Thymus (tissue), 11 donors: ENCODE data around the gene CELSR1. TPM values are rescaled to one million over a fixed set of nuclear protein-coding genes. Genes with fewer than 3 reads are reported as not detected.
A peak's percentile ranks its signal among the peaks of the same experiment; 100 is the strongest.

Experiments
- DNase-seq, 9 donors: peaks; one replicate each; pipeline ENCODE4 v3.0.0-alpha.2; 2013; ENCODE audit warnings: low spot score in 9 of 9, low read depth in 6 of 9, missing footprints in 1 of 9
- H3K27ac ChIP-seq, 2 donors: one replicate each; pipeline ENCODE4 v1.5.1; 2013; ENCODE audit warnings: control low read depth in 1 of 2, low read depth in 1 of 2, low read length in 1 of 2, mild to moderate bottlenecking in 1 of 2, moderate library complexity in 1 of 2
- H3K27me3 ChIP-seq, 2 donors: one replicate each; pipeline ENCODE4 v1.5.1; 2013; ENCODE audit warnings: low read length in 1 of 2; ENCODE audit not compliant: control insufficient read depth in 2 of 2, insufficient read depth in 1 of 2
- H3K36me3 ChIP-seq, 2 donors: one replicate each; pipeline ENCODE4 v1.5.1; 2013; ENCODE audit warnings: low read length in 1 of 2, mild to moderate bottlenecking in 1 of 2, moderate library complexity in 1 of 2; ENCODE audit not compliant: control insufficient read depth in 2 of 2, insufficient read depth in 2 of 2
- H3K4me1 ChIP-seq, 2 donors: one replicate each; pipeline ENCODE4 v1.5.1; 2013; ENCODE audit warnings: low read length in 2 of 2; ENCODE audit not compliant: control insufficient read depth in 2 of 2, insufficient read depth in 2 of 2
- H3K4me3 ChIP-seq, 2 donors: one replicate each; pipeline ENCODE4 v1.5.1; 2013; ENCODE audit warnings: low read length in 2 of 2, control low read depth in 1 of 2, mild to moderate bottlenecking in 1 of 2
- H3K9me3 ChIP-seq, 2 donors: one replicate each; pipeline ENCODE4 v1.5.1; 2013; ENCODE audit warnings: low read length in 1 of 2, mild to moderate bottlenecking in 1 of 2; ENCODE audit not compliant: control insufficient read depth in 2 of 2, insufficient read depth in 1 of 2
- WGBS: extraction: QIAGEN DNeasy Blood & Tissue Kit; methylation state at CpG from one replicate; pipeline ENCODE4 v1.1.7; 2013; 5-methylcytosine and 5-hydroxymethylcytosine counted together
- polyA plus RNA-seq: library from polyadenylated mRNA; stranded (reverse); fragments of 200-250 nt; gene quantifications from one replicate; pipeline ENCODE4 v1.2.3, GENCODE V29; 2013
- total RNA-seq: library from RNA; stranded (reverse); fragments of 120-200 nt; gene quantifications from one replicate; pipeline ENCODE4 v1.2.4, GENCODE V29; 2013
- donor health status: healthy.

Gene CELSR1
- total and polyA plus RNA-seq, 2 donors = 3.7 to 9.4 TPM

DNA sequence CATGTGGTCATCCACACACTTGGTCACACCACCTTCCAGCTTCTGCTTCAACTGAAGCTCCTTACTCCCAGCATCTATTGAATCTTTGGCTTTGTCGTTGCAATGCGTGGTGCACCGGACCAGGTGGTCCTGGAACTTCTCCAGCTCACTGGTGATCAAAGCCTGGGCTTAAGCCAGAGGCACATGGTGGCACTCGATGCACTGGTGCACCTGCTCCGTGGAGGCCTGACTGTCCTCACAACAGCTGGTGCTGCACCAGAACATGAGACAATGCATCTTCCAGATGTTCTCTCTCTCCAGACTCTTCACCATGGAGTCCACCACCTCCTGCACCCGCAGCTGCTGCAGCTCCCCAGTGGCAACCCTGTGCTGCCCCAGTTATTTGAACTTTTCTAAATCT lies 56.0 kb downstream of the CELSR1 start:
- DNase-seq = no peak
- peaks cover 0 to 2% of the 10 kb centered on the region in 2 donors for H3K4me1 ChIP-seq
- WGBS = 76% methylated on average over 6 of the region's 6 CpGs
- no peak overlapping the region for H3K27ac ChIP-seq
- peaks cover 0 to 18% of the 10 kb centered on the region in 2 donors for H3K27me3 ChIP-seq
- H3K4me3 ChIP-seq = no peak overlapping the region
- H3K36me3 ChIP-seq = no peaks in the 10 kb centered on the region
- H3K9me3 ChIP-seq = peaks cover 0 to 2% of the 10 kb centered on the region in 2 donors

DNA sequence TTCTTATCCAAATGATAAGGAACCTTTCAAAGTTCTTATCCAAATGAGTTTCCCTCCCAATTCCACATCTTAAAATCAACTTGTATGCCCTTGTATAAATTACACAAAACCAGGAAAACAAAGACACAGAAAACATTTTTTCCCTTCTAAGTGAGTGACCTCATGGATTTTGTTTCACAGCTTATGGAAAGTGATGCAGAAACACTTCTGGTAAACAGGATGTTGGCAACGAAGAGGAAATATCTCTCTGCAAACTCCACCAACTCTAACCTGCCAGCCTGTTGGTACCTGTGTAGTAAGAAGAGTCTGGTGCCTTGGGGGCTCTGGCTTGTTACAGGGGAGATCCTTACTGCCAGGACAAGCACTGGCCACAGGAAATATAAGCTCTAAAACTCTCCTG lies 57.0 kb downstream of the CELSR1 start:
- peaks cover 2 to 18% of the 10 kb centered on the region in 2 donors for H3K27me3 ChIP-seq
- H3K9me3 ChIP-seq = peaks cover 2 to 5% of the 10 kb centered on the region in 2 donors
- H3K4me3 ChIP-seq = no peak overlapping the region
- peaks cover 0 to 2% of the 10 kb centered on the region in 2 donors for H3K4me1 ChIP-seq
- DNase-seq = peak in 1 of 9 donors; percentile 39
- H3K27ac ChIP-seq = no peak overlapping the region
- WGBS = 47% methylated on average over 1 of the region's 1 CpG
- H3K36me3 ChIP-seq = no peaks in the 10 kb centered on the region

DNA sequence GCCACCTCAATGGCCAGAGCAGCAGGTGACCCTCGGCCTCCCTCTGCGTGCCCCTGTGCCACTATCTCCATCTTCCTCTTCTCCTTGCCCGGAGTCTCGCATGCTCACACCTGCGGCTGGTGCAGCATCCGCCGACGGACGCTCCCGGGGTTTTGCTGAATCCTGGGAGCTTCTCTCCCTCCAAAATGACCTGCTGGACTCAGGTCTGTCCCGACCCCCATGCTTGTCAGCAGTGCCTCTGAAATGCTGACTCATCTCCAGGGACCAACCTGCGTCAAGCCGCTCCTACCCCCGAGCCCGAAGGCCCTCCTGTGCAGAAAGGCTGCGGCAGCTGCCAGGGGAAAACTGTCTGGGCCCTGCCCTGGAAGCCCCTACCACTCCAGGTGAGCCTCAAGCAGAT lies 58.4 kb downstream of the CELSR1 start:
- Histone ChIP-seq H3K36me3 (no peaks in the 10 kb centered on the region), H3K4me3 (no peak overlapping the region), H3K27ac (no peak overlapping the region), H3K9me3 (peaks cover 2 to 5% of the 10 kb centered on the region in 2 donors), H3K27me3 (peaks cover 2 to 18% of the 10 kb centered on the region in 2 donors), H3K4me1 (peaks cover 0 to 2% of the 10 kb centered on the region in 2 donors)
- DNase-seq = no peak
- 84% methylated on average over 16 of the region's 16 CpGs for WGBS

DNA sequence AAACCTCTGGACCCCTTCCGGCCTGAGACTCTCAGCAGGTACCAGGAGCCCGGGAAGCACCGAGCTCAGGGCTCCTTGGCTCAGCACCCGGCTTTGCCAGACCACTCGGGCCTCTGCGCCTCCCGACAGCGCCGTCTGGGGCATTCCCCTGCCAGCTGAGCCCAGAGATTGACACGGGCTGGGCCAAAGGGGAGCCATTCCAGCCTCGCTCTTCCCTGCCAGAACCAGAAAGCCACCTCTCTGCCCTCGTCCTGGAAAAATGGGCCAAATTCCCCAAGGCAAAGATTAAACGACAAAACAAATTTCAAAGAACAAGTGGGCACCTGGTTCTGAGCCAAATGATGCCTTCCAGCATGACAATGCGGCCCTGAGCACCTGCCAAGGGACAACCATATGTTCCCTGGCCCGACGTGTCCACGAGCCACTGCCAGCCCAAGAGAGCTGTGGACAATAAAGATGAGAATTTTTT lies 59.3 kb downstream of the CELSR1 start:
- peaks cover 0 to 2% of the 10 kb centered on the region in 2 donors for H3K4me1 ChIP-seq
- DNase-seq = no peak
- H3K4me3 ChIP-seq = no peak overlapping the region
- 95% methylated on average over 17 of the region's 17 CpGs for whole genome bisulfite sequencing
- no peaks in the 10 kb centered on the region for H3K36me3 ChIP-seq
- H3K27me3 ChIP-seq = peaks cover 2 to 18% of the 10 kb centered on the region in 2 donors
- H3K9me3 ChIP-seq = peaks cover 2 to 5% of the 10 kb centered on the region in 2 donors
- H3K27ac ChIP-seq = no peak overlapping the region

DNA sequence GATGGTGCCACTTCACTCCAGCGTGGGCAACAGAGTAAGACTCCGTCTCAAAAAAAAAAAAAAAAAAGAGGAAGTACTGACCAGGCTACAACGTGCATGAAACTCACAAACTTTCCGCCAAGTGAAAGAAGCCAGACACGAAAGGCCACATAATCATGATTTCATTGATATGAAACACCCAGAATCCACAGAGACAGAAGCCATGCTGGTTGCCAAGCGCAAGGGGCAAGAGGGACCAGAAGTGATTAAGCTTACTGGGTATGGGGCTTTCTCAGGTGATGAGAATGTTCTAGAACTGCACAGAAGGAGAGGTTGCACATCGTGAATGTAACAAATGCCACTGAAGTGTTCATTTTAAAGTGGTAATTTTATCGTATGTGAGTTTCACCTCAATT lies 60.9 kb downstream of the CELSR1 start:
- H3K27ac ChIP-seq = no peak overlapping the region
- H3K9me3 ChIP-seq = peaks cover 0 to 5% of the 10 kb centered on the region in 2 donors
- no peak overlapping the region for H3K4me3 ChIP-seq
- peak in 1 of 9 donors; percentile 14 for DNase-seq
- peaks cover 0 to 2% of the 10 kb centered on the region in 2 donors for H3K4me1 ChIP-seq
- H3K27me3 ChIP-seq = peaks cover 2 to 19% of the 10 kb centered on the region in 2 donors
- WGBS = 48% methylated on average over 8 of the region's 8 CpGs
- no peaks in the 10 kb centered on the region for H3K36me3 ChIP-seq

DNA sequence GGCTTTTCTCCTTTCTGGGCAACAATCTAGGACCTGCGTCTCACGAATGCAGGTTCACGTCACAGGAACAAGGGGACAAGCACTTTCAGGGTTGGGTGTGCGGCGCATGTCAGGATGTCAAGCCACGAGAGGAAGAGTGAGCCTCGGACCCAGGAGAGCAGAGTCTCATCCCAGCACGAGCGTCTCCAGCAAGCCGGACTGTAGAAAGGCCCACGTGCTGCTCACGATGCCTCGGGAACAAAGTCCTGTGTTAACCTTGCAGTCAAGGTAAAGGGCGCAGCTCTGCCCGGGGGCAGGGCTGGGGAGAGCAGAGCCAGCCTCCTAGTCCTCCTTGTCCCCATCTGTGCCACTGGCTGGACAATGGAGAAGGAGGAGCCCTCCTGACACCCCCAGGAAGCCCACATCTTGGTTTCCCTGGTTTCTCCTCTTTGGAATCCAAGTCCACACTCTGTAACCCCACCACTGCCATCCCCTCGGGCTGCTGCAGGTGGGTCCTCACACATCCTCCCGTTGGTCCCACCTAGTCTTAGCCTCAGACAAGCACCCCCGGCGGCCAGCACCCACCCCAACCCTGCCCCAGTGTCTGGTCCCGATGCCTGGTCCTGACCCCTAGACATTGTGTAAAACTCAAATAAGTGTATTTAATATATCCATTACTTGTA lies 63.4 kb downstream of the CELSR1 start:
- 89% methylated on average over 20 of the region's 20 CpGs for WGBS
- H3K9me3 ChIP-seq = peaks cover 0 to 5% of the 10 kb centered on the region in 2 donors
- no peaks in the 10 kb centered on the region for H3K36me3 ChIP-seq
- DNase-seq = no peak
- no peaks in the 10 kb centered on the region for H3K4me1 ChIP-seq
- peaks cover 2 to 17% of the 10 kb centered on the region in 2 donors for H3K27me3 ChIP-seq
- H3K27ac ChIP-seq = no peak overlapping the region
- no peak overlapping the region for H3K4me3 ChIP-seq

DNA sequence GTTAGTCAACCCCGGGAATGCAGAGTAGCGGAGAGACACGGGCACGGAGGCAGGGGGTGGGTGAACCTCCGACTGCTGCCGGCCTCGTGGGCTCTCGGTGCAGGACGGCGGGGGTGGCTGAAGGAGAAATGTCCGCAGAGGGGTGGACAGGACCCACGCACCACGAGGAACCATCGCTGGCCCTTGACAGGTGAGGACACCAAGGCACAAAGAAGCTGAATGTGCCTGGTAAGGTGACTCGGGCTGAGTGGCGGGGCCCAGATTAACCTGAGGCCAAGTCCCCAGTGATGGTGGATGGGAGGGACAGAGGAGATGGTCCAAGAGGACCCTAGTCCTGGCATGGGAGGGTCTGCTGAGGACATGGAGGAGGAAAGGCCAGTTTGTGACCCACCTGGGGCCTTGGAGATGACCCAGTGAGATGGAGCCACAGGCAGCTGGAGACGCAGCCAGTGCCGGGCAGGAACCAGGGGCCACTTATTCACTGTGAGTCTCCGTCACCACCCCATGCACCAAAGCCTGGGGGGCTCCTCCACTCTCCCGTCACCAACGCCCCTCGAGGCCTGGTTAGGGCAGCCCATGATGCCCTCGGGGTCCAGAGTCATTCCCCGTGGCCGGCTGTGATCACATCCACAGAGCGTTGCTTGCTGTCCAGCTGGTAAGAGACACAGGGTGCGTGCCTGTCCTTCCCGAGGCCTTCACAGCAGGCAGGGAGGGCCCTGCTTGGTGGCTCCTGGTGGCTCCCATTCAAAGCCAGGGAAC lies 64.2 kb downstream of the CELSR1 start:
- H3K9me3 ChIP-seq = peaks cover 0 to 5% of the 10 kb centered on the region in 2 donors
- no peaks in the 10 kb centered on the region for H3K36me3 ChIP-seq
- 93% methylated on average over 28 of the region's 28 CpGs for WGBS
- H3K4me3 ChIP-seq = no peak overlapping the region
- H3K27ac ChIP-seq = no peak overlapping the region
- no peaks in the 10 kb centered on the region for H3K4me1 ChIP-seq
- no peak for DNase-seq
- peaks cover 2 to 13% of the 10 kb centered on the region in 2 donors for H3K27me3 ChIP-seq

DNA sequence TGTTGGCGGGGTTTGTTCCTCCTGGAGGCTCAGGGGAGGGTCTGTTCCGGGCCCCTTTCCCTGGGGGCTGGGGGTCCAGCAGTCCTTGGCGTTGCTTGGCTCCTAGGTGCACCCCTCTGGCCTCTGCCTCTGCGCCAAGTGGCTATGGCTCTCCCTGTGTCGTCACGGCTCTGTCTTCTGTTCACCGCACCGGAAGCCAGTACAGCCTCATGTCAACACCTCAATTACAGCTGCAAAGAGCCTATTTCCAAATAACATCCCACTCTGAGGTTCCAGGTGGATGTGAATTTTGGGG lies 64.8 kb downstream of the CELSR1 start:
- no peaks in the 10 kb centered on the region for H3K4me1 ChIP-seq
- no peak overlapping the region for H3K4me3 ChIP-seq
- H3K9me3 ChIP-seq = peaks cover 0 to 5% of the 10 kb centered on the region in 2 donors
- 93% methylated on average over 8 of the region's 8 CpGs for WGBS
- H3K36me3 ChIP-seq = no peaks in the 10 kb centered on the region
- peaks cover 2 to 9% of the 10 kb centered on the region in 2 donors for H3K27me3 ChIP-seq
- no peak for DNase-seq
- no peak overlapping the region for H3K27ac ChIP-seq
